CD4-positive, alpha-beta T cell treated with Interleukin-15 for 1 hour (primary cell): ENCODE results near the gene NPAS1.
"Not testable (repeated sequence)": the region's sequence is repeated elsewhere in the genome, so short reads cannot be mapped to it uniquely, and the experiment has no call there.

ENCODE experiments used
- DNase-seq: peaks from one replicate; pipeline ENCODE4 v3.0.0-alpha.2; 2020

The NPAS1 gene

DNA sequence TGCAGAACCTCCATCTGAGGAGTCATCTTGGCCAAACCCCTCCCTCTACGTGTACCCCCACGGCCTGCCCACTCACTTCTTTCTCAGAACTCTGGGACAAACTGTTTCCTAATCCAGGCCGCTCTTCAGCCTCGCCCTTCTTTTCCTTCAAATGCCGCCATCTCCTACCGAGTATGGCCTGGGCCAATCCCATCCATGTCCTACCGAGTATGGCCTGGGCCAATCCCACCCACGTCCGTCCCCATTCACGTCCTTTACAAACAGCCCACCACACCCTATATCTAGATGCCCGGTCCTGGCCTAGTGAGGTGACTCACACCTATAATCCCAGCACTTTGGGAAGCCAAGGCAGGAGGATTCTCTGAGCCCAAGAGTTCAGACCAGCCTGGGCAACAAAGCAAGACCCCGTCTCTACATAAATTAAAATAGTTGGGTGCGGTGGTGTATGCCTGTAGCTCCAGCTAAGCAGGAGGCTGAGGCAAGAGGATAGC is 27.7 kb downstream of the NPAS1 start:
- no peak for DNase-seq

GRCh38 chr19:47047763-47048405 is 28.2 kb downstream of the NPAS1 start:
- peak; percentile 79 for DNase-seq

- DNase-seq, result no peak
Measured at GRCh38 chr19:47049307-47049700, 29.7 kb downstream of the NPAS1 start.

DNA sequence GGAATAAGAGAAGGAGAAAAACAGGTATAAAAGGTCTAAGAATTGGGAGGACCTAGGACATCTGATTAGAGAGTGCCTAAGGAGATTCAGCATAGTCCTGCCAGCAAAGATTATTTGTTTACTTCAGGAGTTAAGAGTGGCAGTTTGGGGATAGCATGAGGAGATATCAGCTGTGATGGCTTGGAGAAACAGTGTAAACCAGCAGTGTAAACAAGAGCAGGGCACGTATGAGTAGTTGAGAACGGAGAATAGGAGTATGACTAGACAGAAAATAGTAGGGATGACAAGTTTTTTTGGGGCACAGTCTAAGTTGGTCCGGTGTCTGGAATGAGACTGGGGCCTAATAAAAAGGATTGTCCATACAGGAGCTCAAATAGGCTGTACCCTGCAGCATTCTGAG is 30.9 kb downstream of the NPAS1 start:
- not testable (repeated sequence) for DNase-seq

- no peak for DNase-seq
Measured at GRCh38 chr19:47056411-47056810, 36.8 kb downstream of the NPAS1 start.

- no peak for DNase-seq
Measured at GRCh38 chr19:47057328-47057727, 37.7 kb downstream of the NPAS1 start.

DNA sequence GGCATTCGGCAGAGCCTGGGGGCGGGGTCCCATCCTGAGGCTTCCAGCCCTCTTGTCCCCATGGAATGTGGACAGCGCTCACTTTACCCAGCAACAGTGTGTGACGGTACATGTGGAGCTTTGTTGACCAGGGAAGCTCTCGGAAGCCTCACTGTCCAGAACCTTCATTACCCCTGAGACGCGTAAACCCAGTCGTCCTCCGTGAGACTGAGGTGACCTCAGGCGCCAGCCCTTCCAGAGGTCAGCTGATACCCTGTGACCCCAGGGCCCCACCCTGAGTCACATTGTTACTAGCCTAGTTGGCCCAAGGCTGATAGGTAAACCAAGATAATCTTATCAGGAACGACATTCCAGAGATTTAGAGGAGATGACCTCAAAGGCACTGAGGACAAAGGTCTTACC is 39.0 kb downstream of the NPAS1 start:
- no peak for DNase-seq

- DNase-seq, result no peak
Measured at GRCh38 chr19:47063874-47064273, 44.2 kb downstream of the NPAS1 start.

DNA sequence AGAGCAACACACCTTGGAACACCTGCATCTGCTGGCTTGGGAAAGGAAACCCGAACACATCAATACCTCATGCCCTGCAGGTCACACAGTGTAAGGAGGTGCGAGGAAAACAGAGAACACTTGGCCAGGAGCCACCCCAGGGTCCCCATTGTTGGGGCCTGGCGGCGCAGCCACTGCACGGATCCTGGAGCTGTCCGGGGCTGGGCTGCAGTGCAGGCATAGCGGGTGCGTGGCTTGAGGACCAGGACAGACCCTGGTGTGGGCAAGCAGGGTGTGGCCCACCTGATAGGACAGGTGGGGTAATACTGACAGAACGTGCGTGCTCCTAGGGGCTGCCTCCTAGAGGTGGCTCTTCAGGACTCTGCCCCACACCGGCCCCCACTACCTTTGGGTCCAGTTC is 45.6 kb downstream of the NPAS1 start:
- DNase-seq, result no peak

DNA sequence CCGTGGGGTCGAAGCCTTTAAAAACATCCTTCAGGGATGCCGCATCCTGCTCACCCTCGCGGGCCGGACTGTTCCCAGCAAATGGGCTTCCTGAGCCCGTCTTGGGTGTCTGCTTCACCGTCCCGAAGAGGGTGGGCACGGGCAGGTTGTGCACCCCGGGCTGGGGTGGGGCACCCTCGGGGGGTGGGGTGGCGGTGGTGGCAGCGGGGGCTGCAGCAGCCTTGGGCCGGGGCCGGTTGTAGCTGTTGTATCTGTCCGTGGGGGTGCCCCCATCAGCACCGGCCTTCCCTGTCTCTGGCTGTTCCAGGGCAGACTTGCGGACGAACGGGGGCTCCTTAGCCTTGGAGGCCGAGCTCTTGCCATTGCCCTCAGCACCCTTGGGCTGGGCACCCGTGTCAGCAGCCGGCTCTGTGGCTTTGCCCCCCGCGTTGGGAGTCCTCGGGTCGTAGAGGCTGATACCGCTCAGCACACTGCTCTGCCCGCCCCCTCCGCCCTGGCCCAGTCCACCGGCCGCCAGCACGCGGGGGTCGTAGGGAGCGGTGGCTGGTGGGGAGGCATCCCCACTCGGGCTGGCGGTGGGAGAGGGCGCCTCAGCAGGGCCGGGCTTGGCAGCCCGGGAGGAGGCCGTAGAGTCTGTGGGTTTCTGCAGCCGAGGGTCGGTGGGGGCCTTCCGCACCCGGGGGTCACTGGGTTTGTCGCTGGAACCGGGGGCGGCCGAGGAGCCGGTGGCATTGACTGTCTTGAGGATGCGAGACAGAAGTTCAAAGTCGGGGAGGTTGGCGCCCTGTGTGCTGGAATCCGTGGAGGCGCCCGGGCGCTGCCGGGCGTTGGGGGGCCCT is 47.0 kb downstream of the NPAS1 start:
- DNase-seq, result no peak

- no peak for DNase-seq
Measured at GRCh38 chr19:47067215-47067847, 47.7 kb downstream of the NPAS1 start.

DNA sequence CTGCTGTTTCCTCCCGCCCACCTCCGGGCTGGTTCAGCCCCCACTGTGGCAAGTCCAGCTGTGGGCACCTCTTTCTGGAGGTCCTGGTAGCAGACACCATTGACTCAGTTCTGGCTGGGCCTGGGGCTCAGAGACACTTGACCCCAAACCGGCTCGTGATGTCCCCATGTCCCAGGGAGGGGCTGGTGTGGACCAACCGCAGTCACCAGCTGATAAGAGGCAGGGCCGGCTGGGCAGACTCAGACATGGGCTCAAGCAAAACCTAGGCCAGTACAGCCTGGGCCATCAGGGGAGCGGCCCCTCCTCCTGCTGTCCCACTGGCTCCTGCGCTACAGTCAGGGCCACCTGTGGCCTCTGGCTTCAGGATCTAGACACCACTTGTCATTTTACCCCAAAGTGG is 48.6 kb downstream of the NPAS1 start:
- DNase-seq, result no peak

DNA sequence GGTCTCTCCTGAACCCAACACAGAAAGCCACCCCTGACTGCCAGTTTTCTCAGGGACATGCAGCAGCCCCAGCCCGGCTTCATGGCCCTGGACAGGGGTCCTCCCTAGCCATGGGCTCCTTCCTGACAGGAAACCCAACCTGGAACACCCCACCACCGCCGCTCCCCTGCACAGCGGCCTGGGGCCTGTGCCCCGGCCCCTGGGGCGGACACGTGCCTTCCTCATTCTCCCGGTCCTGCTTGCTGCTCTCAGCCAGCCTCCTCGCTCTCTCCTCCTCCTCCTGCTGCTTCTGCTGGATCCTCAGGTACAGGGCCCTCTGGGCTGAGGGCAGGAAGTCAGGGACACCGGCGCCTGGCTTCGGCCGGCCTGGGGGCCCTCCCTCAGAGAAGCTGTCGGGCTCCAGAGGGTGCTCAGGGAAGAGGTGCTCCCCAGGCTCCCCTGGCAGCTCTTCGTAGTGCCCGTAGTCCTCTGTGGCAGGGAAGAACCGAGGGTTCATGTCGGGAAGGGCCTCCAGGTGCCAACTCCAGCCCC is 49.3 kb downstream of the NPAS1 start:
- no peak for DNase-seq

- DNase-seq, result no peak
Measured at GRCh38 chr19:47069795-47070194, 50.2 kb downstream of the NPAS1 start.

DNA sequence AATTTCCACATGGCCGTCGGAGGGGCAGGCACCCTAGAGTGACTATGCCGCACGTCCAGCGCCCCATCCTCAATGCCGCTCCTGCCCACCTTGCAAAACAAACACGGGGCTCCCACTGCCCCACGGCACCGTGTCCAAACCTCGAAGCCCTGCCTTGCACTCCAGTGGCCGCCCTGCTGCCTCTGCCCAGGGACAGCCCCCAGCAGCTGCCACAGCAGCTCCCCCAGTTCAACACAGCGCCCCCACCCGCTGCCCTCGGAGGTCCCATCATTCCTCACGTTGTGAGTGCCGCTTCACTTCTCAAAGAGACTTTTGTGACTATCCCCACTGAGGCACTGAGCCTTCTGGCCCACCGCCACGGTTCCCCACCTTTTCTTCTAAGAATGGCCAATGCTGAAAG is 51.1 kb downstream of the NPAS1 start:
- no peak for DNase-seq

GRCh38 chr19:47071731-47072130 is 52.1 kb downstream of the NPAS1 start:
- no peak for DNase-seq

GRCh38 chr19:47072323-47072722 is 52.7 kb downstream of the NPAS1 start:
- DNase-seq, result no peak

GRCh38 chr19:47073574-47073973 is 53.9 kb downstream of the NPAS1 start:
- DNase-seq, result no peak

DNA sequence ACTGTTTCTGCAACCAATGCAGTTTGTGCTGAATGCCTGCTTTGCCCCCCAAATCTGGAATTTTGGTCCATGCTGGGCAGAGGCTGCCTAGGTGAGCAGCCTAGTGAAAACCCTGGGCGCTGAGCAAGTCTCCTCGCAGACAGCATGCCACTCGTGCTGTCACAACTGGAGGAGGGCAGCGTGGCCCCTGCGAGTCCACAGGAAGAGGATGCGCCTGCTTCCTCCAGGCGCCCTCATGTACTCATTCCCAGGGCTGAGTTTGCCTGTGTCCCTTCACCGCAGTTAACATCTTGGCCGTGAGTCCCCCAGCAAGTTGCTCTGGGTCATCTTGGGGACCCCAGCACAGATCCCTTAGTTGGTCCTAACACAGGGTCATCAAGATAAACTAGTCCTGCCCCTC is 55.0 kb downstream of the NPAS1 start:
- no peak for DNase-seq

GRCh38 chr19:47075179-47075810 is 55.7 kb downstream of the NPAS1 start:
- DNase-seq, result peak; percentile 50

- no peak for DNase-seq
Measured at GRCh38 chr19:47075941-47076340, 56.3 kb downstream of the NPAS1 start.

GRCh38 chr19:47078351-47078750 is 58.7 kb downstream of the NPAS1 start:
- not testable (repeated sequence) for DNase-seq

GRCh38 chr19:47081095-47081494 is 61.5 kb downstream of the NPAS1 start:
- no peak for DNase-seq
